Lower leg skin (tissue), 4 donors: ENCODE measurements around the gene MYL12A. TPM values are rescaled to one million over a fixed set of nuclear protein-coding genes. Genes with fewer than 3 reads are reported as not detected.

Experiments used
- DNase-seq, 2 donors: peaks; one replicate each; pipeline ENCODE4 v3.0.0-alpha.2; 2019; ENCODE audit warnings: low spot score in 2 of 2
- H3K4me3 ChIP-seq: fragments of 200-600 bp; sonication (generic); 2 replicates; pipeline ENCODE4 v1.5.1; 2017; ENCODE audit warnings: mild to moderate bottlenecking, low read depth; ENCODE audit not compliant: poor library complexity, severe bottlenecking
- CTCF ChIP-seq, 3 donors: fragments of 450-650 bp; IDR thresholded peaks; one replicate each; pipeline ENCODE4 v1.5.1; 2016; ENCODE audit warnings: antibody characterized with exemption in 3 of 3, mild to moderate bottlenecking in 3 of 3, moderate library complexity in 2 of 3
- POLR2A ChIP-seq, 2 donors: fragments of 450-650 bp; IDR thresholded peaks; one replicate each; pipeline ENCODE4 v1.6.1; 2016 to 2017; ENCODE audit warnings: antibody characterized with exemption in 2 of 2, mild to moderate bottlenecking in 1 of 2, moderate library complexity in 1 of 2
- WGBS, 2 donors: methylation state at CpG; one replicate each; pipeline ENCODE4 v1.1.5; 2018; 5-methylcytosine and 5-hydroxymethylcytosine counted together
- intact Hi-C: fragments of 100-400 bp; cut with DNase I; formaldehyde crosslinking; loops from one replicate; pipeline ENCODE4 v1.15.0; 2023; ENCODE audit warnings: low total_unique reads
- total RNA-seq, 4 donors: library from RNA; depleted of rRNA; stranded (reverse); fragments of >200 nt; gene quantifications; one replicate each; pipeline ENCODE4 v1.1.0, GENCODE V29; 2016

MYL12A gene
- total RNA-seq, 4 donors from 2014 or later, result 240 to 337 (median 294) TPM

- intact Hi-C loops, result no loop called here
- H3K4me3 ChIP-seq, result no peak overlapping the region
- TF ChIP-seq CTCF (IDR thresholded peaks at IDR 0.05) (no peak), POLR2A (IDR thresholded peaks at IDR 0.05) (no peak)
- no peak for DNase-seq
- WGBS, 2 donors, result 82 to 84% methylated on average over 4 of the region's 4 CpGs
Observed at GRCh38 chr18:3209859-3210569, 37.6 kb upstream of the MYL12A start.

- 54% methylated on average over 5 of the region's 5 CpGs for WGBS, 2 donors
- intact Hi-C loops, result no loop called here
- no peak overlapping the region for H3K4me3 ChIP-seq
- TF ChIP-seq POLR2A (IDR thresholded peaks at IDR 0.05) (no peak), CTCF (IDR thresholded peaks at IDR 0.05) (no peak)
- no peak for DNase-seq
Observed at GRCh38 chr18:3211236-3211992, 36.2 kb upstream of the MYL12A start.

- no peak overlapping the region for H3K4me3 ChIP-seq
- no peak for TF ChIP-seq CTCF (IDR thresholded peaks at IDR 0.05)
- no peak for TF ChIP-seq POLR2A (IDR thresholded peaks at IDR 0.05)
- DNase-seq, result no peak
- intact Hi-C loops, result no loop called here
- 56 to 66% methylated on average over 4 of the region's 4 CpGs for WGBS, 2 donors
Observed at GRCh38 chr18:3212657-3213056, 34.9 kb upstream of the MYL12A start.

GRCh38 chr18:3213300-3214059, 34.1 kb upstream of the MYL12A start:
- no peak for DNase-seq
- TF ChIP-seq POLR2A (IDR thresholded peaks at IDR 0.05) (no peak), CTCF (IDR thresholded peaks at IDR 0.05) (no peak)
- intact Hi-C loops, result no loop called here
- 49 to 56% methylated on average over 6 of the region's 6 CpGs for WGBS, 2 donors
- no peak overlapping the region for H3K4me3 ChIP-seq

GRCh38 chr18:3214855-3215637, 32.6 kb upstream of the MYL12A start:
- TF ChIP-seq CTCF (IDR thresholded peaks at IDR 0.05), result no peak
- no peak for TF ChIP-seq POLR2A (IDR thresholded peaks at IDR 0.05)
- no peak for DNase-seq
- intact Hi-C loops, result no loop called here
- 94 to 97% methylated on average over 36 of the region's 36 CpGs for WGBS, 2 donors
- H3K4me3 ChIP-seq, result no peak overlapping the region
